Activated CD8-positive, alpha-beta T cell treated with anti-CD3 and anti-CD28 coated beads, Interleukin-2, amount 10 ng/mL, durations not matched to agents 7 days and 5 days (primary cell): ENCODE results near the gene C3orf70. TPM values are rescaled to one million over a fixed set of nuclear protein-coding genes. Genes with fewer than 3 reads are reported as not detected.

ENCODE experiments used
- ATAC-seq: fragments of 150-1000 bp; cut with Tn5 transposase; one replicate; pipeline ENCODE4 v1.10.0; 2021; ENCODE audit warnings: moderate library complexity
- CTCF ChIA-PET: fragments of 350-600 bp; sonication (Branson Sonifier 250); formaldehyde crosslinking; loops from one replicate; lab custom pipeline; 2021; ENCODE audit warnings: antibody characterized with exemption; lab: Charles Lee
- POLR2A ChIA-PET: fragments of 350-600 bp; sonication (Branson Sonifier 250); formaldehyde crosslinking; loops from one replicate; lab custom pipeline; 2021; ENCODE audit warnings: antibody characterized with exemption; lab: Charles Lee
- DNase-seq: peaks from one replicate; pipeline ENCODE4 v3.0.0-alpha.2; 2020
- H3K27ac Mint-ChIP-seq: one replicate; pipeline ENCODE4 v1.8.0; 2021; ENCODE audit warnings: mild to moderate bottlenecking, mixed read lengths
- H3K27me3 Mint-ChIP-seq: one replicate; pipeline ENCODE4 v1.8.0; 2021; ENCODE audit warnings: low read depth, mixed read lengths
- H3K36me3 Mint-ChIP-seq: one replicate; pipeline ENCODE4 v1.8.0; 2021; ENCODE audit warnings: low read depth, mixed read lengths
- H3K4me1 Mint-ChIP-seq: one replicate; pipeline ENCODE4 v1.8.0; 2021; ENCODE audit warnings: low read depth, mixed read lengths
- H3K4me3 Mint-ChIP-seq: one replicate; pipeline ENCODE4 v1.8.0; 2021; ENCODE audit warnings: mild to moderate bottlenecking, mixed read lengths
- H3K9me3 Mint-ChIP-seq: one replicate; pipeline ENCODE4 v1.8.0; 2022; ENCODE audit warnings: mixed read lengths; ENCODE audit not compliant: insufficient read depth
- total RNA-seq, 2 experiments: library from RNA; stranded (reverse); gene quantifications; one replicate each; pipeline ENCODE4 v1.2.3, GENCODE V29; 2021

Gene C3orf70
- total RNA-seq, 2 experiments from 2014 or later, result 0.13 TPM; not detected in 1

GRCh38 chr3:185150561-185150960 lies 2.3 kb downstream of the C3orf70 start:
- no peaks in the 10 kb centered on the region for H3K36me3 Mint-ChIP-seq
- H3K27me3 Mint-ChIP-seq, result peaks cover 28% of the 10 kb centered on the region
- ChIA-PET CTCF (interaction anchor here (0.8 kb wide), 1 partner anchor 28 kb away, joined by 3 read pairs; no protein-coding TSS in a partner anchor), POLR2A (no interaction called here)
- no peaks in the 10 kb centered on the region for H3K9me3 Mint-ChIP-seq
- DNase-seq (no peak), ATAC-seq (no peak)
- H3K4me3 Mint-ChIP-seq, result no peak overlapping the region
- no peak overlapping the region for H3K27ac Mint-ChIP-seq
- H3K4me1 Mint-ChIP-seq, result peaks cover 4% of the 10 kb centered on the region

GRCh38 chr3:185149591-185149990 lies 3.3 kb downstream of the C3orf70 start:
- H3K4me3 Mint-ChIP-seq, result no peak overlapping the region
- peaks cover 28% of the 10 kb centered on the region for H3K27me3 Mint-ChIP-seq
- H3K36me3 Mint-ChIP-seq, result no peaks in the 10 kb centered on the region
- CTCF ChIA-PET, result no interaction called here
- DNase-seq (no peak), ATAC-seq (no peak)
- POLR2A ChIA-PET, result no interaction called here
- no peaks in the 10 kb centered on the region for H3K9me3 Mint-ChIP-seq
- no peak overlapping the region for H3K27ac Mint-ChIP-seq
- H3K4me1 Mint-ChIP-seq, result peaks cover 4% of the 10 kb centered on the region

- H3K36me3 Mint-ChIP-seq, result no peaks in the 10 kb centered on the region
- no peak overlapping the region for H3K27ac Mint-ChIP-seq
- POLR2A ChIA-PET, result no interaction called here
- H3K4me1 Mint-ChIP-seq, result no peaks in the 10 kb centered on the region
- H3K27me3 Mint-ChIP-seq, result peaks cover 24% of the 10 kb centered on the region
- H3K9me3 Mint-ChIP-seq, result no peaks in the 10 kb centered on the region
- ATAC-seq, result no peak
- CTCF ChIA-PET, result no interaction called here
- no peak overlapping the region for H3K4me3 Mint-ChIP-seq
- DNase-seq, result no peak
These were observed 7.3 kb downstream of the C3orf70 start for GRCh38 chr3:185145511-185145910.

DNA sequence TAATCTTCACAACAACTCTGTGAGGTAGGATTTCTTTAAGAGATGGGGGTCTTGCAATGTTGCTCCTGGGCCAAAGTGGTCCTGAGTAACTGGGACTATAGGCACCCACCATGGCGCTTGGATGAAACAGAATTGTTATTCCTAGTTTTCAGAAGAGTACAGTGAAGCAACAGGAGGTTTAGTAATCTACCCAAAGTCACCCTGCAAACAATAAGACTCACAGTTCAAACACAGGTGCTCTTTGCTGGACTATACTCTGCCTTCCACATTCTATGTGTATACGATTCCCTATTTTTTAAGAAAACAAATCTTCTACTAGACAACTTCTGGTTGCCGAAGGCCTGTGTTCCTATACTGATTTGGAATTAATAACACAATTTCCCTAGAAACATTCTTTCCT lies 8.1 kb downstream of the C3orf70 start:
- Mint-ChIP-seq H3K27me3 (peaks cover 23% of the 10 kb centered on the region), H3K4me3 (no peak overlapping the region), H3K36me3 (no peaks in the 10 kb centered on the region), H3K9me3 (no peaks in the 10 kb centered on the region), H3K27ac (no peak overlapping the region), H3K4me1 (no peaks in the 10 kb centered on the region)
- ATAC-seq, result no peak
- POLR2A ChIA-PET, result no interaction called here
- no peak for DNase-seq
- CTCF ChIA-PET, result no interaction called here

GRCh38 chr3:185137821-185138220 lies 15.0 kb downstream of the C3orf70 start:
- H3K36me3 Mint-ChIP-seq, result no peaks in the 10 kb centered on the region
- no peaks in the 10 kb centered on the region for H3K9me3 Mint-ChIP-seq
- H3K4me3 Mint-ChIP-seq, result no peak overlapping the region
- DNase-seq (no peak), ATAC-seq (no peak)
- peaks cover 26% of the 10 kb centered on the region for H3K27me3 Mint-ChIP-seq
- H3K27ac Mint-ChIP-seq, result no peak overlapping the region
- POLR2A ChIA-PET, result no interaction called here
- CTCF ChIA-PET, result interaction anchor here (0.7 kb wide), 1 partner anchor 10 kb away, joined by 3 read pairs; no protein-coding TSS in a partner anchor
- no peaks in the 10 kb centered on the region for H3K4me1 Mint-ChIP-seq

DNA sequence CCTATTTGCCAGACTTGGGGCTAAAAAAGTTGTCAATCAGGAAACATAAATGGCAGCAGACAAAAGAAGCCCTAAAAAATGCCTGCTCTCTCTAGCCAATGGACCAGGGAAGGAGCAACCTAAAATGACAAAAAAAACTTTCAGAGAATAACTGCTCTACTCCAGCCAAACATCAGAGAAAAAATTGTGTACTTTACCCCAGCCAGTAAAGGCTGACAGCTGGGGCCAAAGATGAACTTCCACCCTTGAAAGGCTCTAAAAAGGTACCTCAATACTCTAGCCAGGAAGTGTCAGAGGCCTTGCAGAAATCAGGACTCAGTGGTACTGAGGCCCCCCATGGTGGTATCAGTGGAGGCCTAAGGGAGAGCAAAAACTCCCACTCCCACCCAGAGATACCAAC lies 18.4 kb downstream of the C3orf70 start:
- ATAC-seq, result no peak
- Mint-ChIP-seq H3K9me3 (no peaks in the 10 kb centered on the region), H3K27ac (no peak overlapping the region), H3K4me3 (no peak overlapping the region), H3K4me1 (no peaks in the 10 kb centered on the region), H3K36me3 (no peaks in the 10 kb centered on the region), H3K27me3 (peaks cover 28% of the 10 kb centered on the region)
- ChIA-PET POLR2A (no interaction called here), CTCF (no interaction called here)
- DNase-seq, result no peak

GRCh38 chr3:185131602-185132256 lies 21.1 kb downstream of the C3orf70 start:
- no peak for DNase-seq
- ChIA-PET CTCF (no interaction called here), POLR2A (no interaction called here)
- ATAC-seq, result no peak
- Mint-ChIP-seq H3K27me3 (peaks cover 28% of the 10 kb centered on the region), H3K9me3 (no peaks in the 10 kb centered on the region), H3K36me3 (no peaks in the 10 kb centered on the region), H3K4me3 (no peak overlapping the region), H3K4me1 (no peaks in the 10 kb centered on the region), H3K27ac (no peak overlapping the region)

GRCh38 chr3:185129083-185129482 lies 23.8 kb downstream of the C3orf70 start:
- ATAC-seq, result no peak
- H3K36me3 Mint-ChIP-seq, result no peaks in the 10 kb centered on the region
- no peak overlapping the region for H3K27ac Mint-ChIP-seq
- H3K9me3 Mint-ChIP-seq, result no peaks in the 10 kb centered on the region
- H3K27me3 Mint-ChIP-seq, result peaks cover 28% of the 10 kb centered on the region
- DNase-seq, result no peak
- no peaks in the 10 kb centered on the region for H3K4me1 Mint-ChIP-seq
- ChIA-PET CTCF (interaction anchor here (0.6 to 1.3 kb wide), 2 partner anchors 47 to 532 kb away, joined by 3 to 4 read pairs; no protein-coding TSS in a partner anchor), POLR2A (no interaction called here)
- no peak overlapping the region for H3K4me3 Mint-ChIP-seq

- H3K4me3 Mint-ChIP-seq, result no peak overlapping the region
- H3K4me1 Mint-ChIP-seq, result no peaks in the 10 kb centered on the region
- H3K9me3 Mint-ChIP-seq, result no peaks in the 10 kb centered on the region
- H3K36me3 Mint-ChIP-seq, result no peaks in the 10 kb centered on the region
- peaks cover 14% of the 10 kb centered on the region for H3K27me3 Mint-ChIP-seq
- ChIA-PET POLR2A (no interaction called here), CTCF (no interaction called here)
- no peak for DNase-seq
- no peak for ATAC-seq
- no peak overlapping the region for H3K27ac Mint-ChIP-seq
These were observed 26.7 kb downstream of the C3orf70 start for GRCh38 chr3:185126201-185126600.

- H3K9me3 Mint-ChIP-seq, result no peaks in the 10 kb centered on the region
- peaks cover 14% of the 10 kb centered on the region for H3K27me3 Mint-ChIP-seq
- ChIA-PET POLR2A (no interaction called here), CTCF (no interaction called here)
- H3K4me1 Mint-ChIP-seq, result no peaks in the 10 kb centered on the region
- no peak for ATAC-seq
- no peak overlapping the region for H3K4me3 Mint-ChIP-seq
- no peak overlapping the region for H3K27ac Mint-ChIP-seq
- no peak for DNase-seq
- no peaks in the 10 kb centered on the region for H3K36me3 Mint-ChIP-seq
These were observed 32.7 kb downstream of the C3orf70 start for GRCh38 chr3:185120126-185120525.

DNA sequence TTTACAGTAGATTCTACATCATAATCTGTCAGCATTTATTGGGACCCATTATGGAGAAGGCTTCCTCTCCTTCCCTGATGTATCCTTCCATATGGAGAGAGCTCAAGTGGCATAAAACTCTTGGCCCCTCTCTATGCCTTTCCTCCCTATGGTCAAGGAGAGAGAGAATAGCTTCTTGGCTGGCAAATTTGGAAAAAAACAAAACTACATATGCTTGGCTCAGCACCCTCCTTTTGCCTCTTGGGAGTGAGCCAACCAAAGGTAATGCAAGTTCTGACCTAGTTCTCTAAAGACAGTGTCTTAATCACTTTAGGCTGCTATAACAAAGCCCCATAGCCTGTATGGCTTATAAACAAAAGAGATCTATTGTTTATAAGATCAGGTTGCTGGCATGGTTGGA lies 37.5 kb downstream of the C3orf70 start:
- Mint-ChIP-seq H3K27ac (no peak overlapping the region), H3K4me1 (no peaks in the 10 kb centered on the region), H3K27me3 (peaks cover 16% of the 10 kb centered on the region), H3K9me3 (no peaks in the 10 kb centered on the region), H3K4me3 (no peak overlapping the region), H3K36me3 (no peaks in the 10 kb centered on the region)
- ATAC-seq (no peak), DNase-seq (no peak)
- ChIA-PET CTCF (no interaction called here), POLR2A (no interaction called here)

DNA sequence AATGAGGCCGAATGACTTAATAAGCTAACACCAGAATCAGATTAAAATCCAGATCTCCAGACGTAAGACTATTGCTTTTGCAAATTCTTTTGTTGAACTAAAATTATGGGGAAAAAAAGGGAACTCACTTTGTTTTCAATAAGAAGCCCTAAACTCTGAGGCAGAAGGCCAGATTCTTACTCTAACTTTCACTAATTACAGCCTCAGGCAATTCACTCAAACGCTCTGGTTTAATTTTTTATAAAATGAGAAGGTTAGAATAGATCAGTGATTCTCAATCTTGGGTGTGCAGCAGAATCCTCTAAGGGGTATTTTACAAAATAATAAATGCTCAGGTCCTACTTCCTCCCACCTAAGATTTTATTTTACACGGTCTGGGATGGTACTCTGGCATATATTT lies 38.1 kb downstream of the C3orf70 start:
- no peak for DNase-seq
- H3K36me3 Mint-ChIP-seq, result no peaks in the 10 kb centered on the region
- H3K27ac Mint-ChIP-seq, result no peak overlapping the region
- ChIA-PET CTCF (interaction anchor here (0.7 kb wide), 1 partner anchor 176 kb away, joined by 3 read pairs; no protein-coding TSS in a partner anchor), POLR2A (no interaction called here)
- H3K9me3 Mint-ChIP-seq, result no peaks in the 10 kb centered on the region
- no peaks in the 10 kb centered on the region for H3K4me1 Mint-ChIP-seq
- no peak overlapping the region for H3K4me3 Mint-ChIP-seq
- no peak for ATAC-seq
- H3K27me3 Mint-ChIP-seq, result peaks cover 13% of the 10 kb centered on the region

GRCh38 chr3:185112186-185112585 lies 40.7 kb downstream of the C3orf70 start:
- POLR2A ChIA-PET, result no interaction called here
- H3K4me3 Mint-ChIP-seq, result no peak overlapping the region
- CTCF ChIA-PET, result no interaction called here

More at GRCh38 chr3:185112186-185112585, 40.7 kb downstream of the C3orf70 start:
- no peak overlapping the region for H3K27ac Mint-ChIP-seq
- H3K27me3 Mint-ChIP-seq, result peaks cover 8% of the 10 kb centered on the region
- H3K36me3 Mint-ChIP-seq, result no peaks in the 10 kb centered on the region
- ATAC-seq (no peak), DNase-seq (no peak)
- H3K9me3 Mint-ChIP-seq, result no peaks in the 10 kb centered on the region
- no peaks in the 10 kb centered on the region for H3K4me1 Mint-ChIP-seq
